ENCODE results near the gene PTPRN2.

The PTPRN2 gene

DNA sequence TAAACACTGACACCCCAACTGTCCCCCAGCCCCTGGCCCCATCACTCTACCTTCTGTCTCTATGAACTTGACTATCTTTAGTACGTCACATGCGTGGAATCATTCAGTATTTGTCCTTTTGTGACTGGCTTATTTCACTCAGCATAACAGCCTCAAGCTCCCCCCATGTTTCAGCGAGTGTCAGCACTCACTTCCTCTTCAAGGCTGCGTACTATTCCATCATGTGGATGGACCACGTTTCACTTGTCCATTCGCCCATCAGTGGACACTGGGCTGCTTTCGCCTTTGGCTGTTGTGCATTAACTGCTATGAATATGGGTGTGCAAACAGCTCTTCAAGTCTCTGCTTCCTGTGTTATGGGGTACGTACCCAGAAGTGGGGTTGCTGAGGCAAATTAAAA lies 100.7 kb downstream of the PTPRN2 start:
- DNase-seq, result no peak

DNA sequence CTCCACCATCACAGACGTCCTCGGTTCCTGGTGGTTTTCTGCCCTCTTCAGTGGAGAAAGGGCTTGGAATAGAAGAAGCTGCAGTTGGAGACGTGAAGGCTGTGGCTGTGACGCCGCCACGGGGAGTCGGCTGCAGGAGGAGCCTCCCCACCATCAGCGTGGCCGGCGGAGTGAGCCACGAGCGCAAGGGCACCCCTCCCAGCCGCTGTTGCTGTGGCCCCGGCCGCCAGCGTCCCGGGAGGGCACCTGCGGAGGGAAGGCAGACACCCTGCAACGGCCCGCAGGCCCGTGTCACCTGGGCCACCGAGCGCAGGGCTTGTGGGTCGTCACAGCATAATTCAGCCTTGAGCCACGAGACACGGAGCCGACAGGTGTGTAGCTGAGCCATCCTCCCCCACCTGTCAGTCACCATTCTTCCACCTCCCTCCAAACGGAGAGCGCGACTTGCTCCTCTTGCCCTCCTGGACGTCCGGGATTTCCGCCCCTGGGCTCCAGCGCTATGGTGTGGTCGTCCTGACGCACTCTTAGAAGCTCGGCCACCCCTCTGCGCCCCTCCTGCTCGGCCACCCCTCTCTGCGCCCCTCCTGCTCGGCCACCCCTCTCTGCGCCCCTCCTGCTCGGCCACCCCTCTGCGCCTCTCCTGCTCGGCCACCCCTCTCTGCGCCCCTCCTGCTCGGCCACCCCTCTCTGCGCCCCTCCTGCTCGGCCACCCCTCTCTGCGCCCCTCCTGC lies 102.7 kb downstream of the PTPRN2 start:
- no peak for DNase-seq

DNA sequence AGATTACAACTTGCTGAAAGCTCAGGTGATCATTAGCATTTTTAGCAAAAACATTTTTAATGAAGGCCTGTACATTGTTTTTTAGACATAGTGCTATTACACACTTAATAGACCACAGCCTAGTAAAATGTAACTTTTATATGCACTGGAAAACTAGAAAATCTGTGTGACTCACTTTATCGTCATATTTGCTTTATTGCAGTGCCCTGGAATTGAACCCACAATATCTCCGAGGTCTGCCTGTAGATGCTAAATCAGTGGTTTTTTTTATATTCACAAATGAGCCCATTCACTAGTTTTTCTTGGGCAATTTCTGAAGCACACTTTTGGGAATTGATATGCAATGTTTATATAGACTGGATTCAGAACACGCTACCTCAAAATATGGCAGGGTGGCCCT lies 105.1 kb downstream of the PTPRN2 start:
- DNase-seq, result no peak

DNA sequence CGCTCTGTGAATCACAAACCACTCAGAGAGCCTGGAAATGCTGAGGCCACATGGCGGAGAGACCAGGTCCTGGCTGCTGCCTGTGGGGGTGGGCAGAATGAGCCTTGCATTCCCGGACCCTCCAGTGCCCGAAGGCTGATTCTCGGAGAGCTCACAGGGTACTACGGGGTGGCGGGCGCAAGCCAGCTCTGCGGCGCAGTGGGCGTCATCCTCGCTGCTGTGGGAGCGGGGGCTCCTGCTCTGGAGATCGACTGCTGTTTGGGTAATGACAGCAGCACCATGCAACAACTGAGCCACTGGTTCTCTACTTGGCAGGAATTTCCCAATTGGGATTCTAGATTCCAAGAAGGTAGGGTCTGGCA lies 108.0 kb downstream of the PTPRN2 start:
- no peak for DNase-seq

DNA sequence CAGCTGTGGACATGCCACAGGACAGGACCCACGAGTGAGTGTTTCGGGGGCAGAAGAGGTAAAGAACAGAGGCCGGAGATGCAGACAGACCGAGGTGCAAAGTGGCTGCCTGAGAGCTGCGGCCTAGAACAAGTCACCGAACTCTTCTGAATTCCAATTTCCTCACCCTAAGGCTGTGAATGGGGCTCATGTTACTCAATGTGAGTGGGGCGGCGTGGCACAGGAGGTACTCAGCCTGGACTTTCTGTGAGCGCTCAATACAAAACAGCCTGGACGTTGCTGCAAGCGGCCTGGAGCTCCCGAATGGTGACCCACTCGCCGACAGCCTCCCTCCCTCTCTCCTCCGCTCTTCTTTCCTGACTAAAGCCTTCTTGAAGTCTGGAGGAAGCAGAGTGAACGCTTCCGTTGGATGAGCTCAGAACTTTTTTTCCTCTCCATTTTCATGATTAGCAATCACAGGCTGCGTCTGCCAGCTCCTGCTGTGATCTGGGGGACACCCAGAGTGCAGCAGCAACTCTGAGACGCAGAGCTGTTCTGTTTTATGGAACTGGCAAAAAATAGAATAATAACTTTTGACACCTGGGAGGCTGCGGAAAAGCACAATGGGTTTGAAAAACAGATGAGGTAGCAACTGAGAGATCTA lies 108.5 kb downstream of the PTPRN2 start:
- DNase-seq, result no peak

DNA sequence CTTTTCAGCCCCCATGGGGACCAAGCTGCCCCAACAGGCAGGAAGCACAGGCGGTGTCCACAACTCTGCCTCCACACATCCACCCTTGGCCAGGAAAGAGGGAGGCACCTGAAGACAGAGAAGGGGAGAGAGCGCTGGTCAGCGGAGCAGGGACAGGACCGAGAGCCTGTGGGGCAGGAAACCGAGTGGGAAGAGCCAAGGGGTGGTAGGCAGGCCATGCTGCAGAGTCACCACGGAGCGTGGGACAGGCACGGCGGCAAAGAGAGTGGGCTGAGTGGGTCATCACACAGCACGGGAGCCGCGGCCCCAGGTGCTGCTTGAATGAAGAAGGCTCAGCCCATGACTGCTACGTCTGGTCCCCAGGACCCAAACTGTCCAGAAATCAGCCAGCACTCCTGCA lies 109.8 kb downstream of the PTPRN2 start:
- no peak for DNase-seq

DNA sequence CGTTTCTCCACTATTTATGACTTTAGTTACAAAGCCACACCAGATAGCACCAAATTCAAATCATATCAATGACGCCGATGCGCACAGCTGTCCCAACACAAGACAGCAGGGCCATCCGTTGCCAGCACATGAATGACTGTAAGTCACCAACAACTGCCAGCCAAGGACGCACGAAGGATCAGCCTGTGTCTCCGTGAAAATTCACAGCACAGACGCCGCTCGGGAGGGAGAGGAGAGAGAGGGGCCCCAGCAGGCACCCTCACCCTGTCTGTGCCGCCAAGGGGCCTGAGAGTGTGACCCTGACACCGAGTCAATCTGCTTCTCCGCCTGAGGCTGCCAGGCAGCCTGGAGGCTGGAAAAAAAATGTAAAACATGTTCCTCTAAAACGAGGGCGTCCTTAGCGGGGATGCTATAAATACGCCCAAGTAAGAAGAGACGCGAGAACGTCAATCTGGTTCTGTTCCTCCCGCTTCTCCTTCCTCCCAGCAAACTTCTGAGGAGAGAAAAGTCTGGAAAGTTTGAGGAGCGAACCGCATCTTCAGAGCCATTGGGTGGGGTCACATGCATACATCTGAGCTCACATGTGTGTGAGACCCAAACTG lies 111.2 kb downstream of the PTPRN2 start:
- DNase-seq, result no peak

DNA sequence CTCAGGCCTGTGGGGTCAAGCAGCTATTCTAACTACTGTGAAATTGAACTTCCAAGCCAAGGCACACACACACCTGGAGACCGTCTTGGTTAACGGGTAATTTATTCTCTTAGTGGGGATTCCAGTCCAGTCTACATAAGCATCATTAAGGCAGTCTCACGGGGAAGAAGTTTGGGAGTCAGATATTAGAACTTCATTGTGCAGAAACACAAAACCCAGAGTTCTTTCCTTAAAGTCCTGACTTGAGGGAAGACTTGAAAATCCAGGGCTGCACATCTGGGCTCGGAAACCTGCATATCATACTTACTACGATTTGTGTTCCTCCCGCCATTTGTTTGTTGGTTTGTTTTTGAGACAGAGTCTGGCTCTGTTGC lies 112.0 kb downstream of the PTPRN2 start:
- no peak for DNase-seq

DNA sequence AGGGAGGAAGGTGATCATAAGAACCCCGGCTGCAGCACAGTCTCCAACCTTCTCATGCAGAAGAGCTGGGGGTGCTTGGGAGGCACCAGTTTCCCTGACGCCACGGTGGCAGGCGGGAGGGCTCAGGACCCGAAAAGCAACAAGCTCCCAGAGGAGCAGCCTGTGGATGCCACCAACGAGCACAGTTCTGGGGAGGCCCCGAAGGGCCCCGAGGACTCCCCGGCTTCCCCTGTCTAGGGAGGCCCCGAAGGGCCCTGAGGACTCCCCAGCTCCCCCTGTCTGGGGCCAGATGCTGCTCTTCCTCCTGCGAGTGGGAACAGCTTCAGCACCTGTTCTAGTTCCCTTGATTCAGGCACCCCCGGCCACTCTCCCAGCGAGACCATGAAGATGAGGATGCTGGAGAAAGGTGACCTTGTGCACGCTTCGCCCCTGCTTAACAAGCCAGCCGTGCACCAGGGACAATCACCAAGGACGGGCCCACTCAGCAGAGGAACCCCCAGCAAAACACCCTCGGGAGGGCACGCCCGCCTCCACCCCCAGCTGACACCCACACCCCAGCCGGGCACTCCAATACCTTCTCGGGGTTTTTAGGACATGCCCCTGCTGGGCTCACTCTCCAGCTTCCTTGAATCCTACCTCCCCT lies 112.5 kb downstream of the PTPRN2 start:
- DNase-seq, result no peak

DNA sequence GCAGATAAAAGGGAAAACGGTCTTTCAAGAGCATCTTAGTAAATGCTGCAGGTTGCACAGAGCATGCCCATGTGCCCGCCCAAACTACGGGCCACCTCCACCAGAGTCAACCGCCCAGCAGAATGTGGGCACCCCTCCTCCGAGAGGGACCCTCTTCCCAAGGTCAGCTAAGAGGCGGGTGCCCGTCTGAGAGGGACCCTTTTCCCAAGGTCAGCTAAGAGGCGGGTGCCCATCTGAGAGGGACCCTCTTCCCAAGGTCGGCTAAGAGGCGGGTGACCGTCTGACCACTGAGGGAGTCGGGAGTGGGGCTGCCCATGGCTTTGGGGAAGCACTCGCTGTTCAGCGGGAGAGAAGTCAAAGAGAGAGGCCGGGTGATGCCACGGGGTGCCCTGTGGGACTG lies 113.1 kb downstream of the PTPRN2 start:
- DNase-seq, result no peak

DNA sequence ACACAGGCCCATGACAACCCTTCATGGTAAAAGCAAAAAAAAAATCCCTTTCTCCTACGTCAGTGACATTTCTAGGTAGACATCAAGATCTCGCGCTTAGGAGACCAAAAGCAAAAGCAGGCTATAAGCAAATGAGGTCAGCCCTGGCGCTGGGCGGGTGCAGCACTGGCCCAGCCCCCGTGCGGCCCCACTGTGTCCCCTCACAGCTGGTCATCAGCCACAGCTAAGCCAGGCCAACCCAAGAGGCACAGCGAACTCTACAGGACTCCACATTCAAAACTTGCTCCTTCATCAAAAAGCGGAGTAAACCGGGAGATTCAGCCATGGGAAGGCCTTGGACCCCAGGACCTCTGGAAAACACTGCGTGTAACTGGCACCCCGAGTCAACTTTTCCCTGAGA lies 113.7 kb downstream of the PTPRN2 start:
- DNase-seq, result no peak

DNA sequence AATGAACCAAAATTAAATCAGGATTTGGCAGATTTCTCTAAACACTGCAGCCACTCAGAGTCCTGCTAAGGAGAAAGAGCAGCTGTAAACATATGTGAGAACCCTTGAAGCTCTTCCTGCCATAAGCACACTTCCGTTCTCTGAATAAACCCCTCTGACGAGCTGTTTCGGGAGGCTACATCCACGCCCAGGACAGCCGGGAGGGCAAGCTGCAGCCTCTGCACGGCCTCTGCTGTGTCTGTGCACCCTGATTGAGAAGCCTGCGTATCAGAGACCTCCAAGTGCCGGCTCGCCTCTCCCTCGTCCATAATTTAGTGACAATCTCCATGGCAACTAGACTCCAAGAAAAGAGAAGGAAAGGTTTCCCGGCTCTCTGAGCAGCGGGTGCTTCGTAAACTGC lies 114.4 kb downstream of the PTPRN2 start:
- DNase-seq, result no peak

DNA sequence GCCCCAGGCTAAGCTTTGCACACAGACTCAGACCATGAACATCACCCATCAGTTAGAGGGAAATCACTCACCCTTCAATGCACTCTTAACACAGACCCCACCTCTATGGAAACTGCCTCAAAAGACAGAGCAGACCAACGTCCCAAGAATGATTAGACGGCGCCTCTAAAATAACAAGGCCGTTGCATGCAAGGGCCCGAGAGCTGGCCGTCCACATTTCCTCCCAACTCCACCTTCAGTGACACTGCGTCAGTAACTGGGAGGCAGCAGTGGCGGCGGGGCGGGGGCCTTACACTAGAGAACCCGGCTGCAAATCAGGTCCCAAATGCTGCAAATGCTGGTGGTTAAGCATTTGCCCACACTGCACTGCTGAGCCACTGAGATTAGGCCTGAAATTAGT lies 115.0 kb downstream of the PTPRN2 start:
- DNase-seq, result no peak

DNA sequence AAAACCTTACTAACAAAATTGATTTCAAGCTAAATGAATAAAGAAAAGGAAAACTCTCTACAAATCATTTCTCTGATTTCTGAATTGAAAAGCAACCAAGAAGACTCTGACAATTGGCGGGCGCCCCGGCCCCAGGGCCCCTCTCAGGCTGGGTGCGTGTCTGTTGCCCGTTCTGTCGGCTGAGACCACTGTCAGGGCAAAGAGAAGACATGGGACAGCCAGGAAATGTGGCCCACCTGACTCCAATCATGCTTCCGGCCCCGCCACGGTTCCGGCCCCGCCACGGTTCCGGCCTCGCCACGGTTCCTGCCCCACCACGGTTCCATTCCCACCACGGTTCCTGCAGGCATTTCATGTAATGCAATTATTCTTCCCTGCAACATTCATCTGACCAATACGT lies 115.9 kb downstream of the PTPRN2 start:
- no peak for DNase-seq

DNA sequence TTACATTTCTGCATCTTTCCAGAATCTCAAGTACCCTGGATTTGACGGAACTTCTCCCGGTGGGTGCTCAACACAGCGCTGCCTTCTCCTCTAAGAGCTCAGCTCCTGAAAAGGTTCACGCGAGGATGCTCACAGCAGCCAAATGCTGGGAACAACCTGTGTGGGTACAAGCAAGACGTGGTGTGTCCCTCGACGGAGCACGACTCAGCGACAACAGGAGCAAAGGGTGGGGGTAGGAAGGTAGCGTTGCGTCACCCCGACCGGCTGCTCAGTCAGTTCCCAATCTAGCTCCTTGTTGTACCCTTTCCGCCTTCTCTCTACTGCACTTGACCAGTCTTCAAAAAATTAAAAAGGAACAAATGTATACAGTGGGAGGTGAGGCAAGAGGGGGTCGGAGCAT lies 117.3 kb downstream of the PTPRN2 start:
- no peak for DNase-seq

DNA sequence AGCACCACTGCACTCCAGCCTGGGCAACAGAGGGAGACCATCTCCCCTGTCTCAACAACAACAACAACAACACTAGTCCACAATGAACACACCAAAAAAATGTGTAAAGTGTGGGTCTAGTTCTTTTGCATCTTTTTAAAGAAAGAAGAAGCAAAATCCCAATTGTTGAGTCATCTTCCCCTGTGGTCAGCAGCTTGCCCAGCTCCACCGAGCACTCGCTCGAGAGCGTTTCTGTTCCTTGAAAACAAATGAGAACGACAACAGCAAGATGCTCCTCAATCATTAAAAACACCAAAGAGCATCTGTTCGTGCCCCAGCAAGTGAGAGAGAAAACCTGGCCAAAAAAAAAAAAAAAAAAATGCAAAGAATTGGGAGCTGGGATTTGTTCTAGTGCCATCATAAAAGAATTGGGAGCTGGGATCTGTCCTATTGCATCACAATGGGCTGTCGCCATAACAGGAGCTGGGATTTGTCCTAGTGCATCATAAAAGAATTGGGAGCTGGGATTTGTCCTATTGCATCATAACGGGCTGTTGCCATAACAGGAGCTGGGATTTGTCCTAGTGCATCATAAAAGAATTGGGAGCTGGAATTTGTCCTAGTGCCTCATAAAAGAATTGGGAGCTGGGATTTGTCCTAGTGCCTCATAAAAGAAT lies 118.1 kb downstream of the PTPRN2 start:
- no peak for DNase-seq

DNA sequence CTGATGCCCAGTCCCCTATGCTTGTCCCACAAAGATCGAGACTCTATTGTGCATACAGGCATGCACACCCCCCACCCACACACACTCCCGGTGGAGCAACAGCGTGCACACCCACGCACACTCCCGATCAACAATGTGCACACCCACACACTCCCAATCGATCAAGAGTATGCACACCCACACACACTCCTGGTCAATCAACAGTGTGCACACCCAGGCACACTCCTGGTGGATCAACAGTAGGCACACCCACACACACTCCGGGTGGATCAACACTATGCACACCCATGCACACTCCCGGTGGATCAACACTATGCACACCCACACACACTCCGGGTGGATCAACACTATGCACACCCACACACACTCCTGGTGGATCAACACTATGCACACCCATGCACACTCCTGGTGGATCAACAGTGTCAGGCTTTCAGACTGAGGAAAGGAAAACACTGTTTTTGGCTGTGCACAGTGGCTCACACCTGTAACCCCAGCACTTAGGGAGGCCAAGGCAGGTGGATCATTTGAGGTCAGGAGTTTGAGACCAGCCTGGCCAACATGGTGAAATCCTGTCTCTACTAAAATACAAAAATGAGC lies 118.8 kb downstream of the PTPRN2 start:
- DNase-seq, result no peak

DNA sequence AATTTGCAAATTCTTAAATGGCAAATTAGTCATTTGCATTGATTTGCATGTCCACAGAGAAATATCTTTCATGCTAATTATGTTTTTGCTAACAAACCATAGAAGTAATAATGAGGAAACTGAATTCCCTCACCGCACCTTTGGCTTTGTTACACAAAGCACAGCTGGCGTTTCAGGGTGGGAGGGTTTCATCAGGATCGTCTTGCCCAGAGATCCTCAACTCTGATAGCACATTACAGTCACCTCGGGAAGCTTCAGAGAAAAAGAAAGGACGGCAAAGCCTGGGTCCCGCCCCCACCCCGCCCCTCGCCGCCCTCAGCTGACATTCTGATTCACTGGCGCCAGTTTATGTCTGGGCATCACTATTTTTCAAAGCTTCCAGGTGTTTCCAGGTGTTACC lies 119.4 kb downstream of the PTPRN2 start:
- DNase-seq, result no peak

DNA sequence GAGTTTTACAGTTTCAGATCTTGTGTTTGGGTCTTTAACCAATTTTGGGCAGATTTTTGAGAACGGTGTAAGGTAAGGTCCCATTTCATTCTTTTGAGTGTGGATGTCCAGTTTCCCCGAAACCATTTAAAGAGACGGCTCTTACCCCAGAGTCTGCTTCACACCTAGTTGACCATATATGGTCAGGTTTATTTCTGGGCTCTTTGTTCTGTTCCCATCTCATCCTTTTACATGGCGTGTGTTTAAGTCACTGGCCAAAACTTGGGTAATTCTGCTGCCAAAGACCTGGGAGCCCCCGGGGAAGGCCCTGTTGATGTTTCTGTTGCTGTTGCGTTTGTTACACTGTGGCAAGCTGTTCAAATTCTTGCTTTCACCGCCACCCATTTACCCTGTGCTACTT lies 120.1 kb downstream of the PTPRN2 start:
- DNase-seq, result no peak

DNA sequence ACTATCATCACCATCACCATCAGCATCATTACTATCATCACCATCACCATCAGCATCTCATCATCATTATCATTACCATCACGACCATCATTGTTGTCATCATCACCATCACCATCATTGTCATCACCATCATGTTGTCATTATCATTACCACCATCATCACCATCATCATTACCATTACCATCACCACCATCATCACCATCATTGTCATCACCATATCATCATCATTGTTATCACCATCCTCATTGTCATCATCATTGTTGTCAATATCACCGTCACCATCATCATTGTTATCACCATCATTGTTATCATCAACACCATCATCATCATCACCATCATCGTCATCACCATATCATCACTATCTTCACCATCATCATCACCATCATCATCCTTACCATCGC lies 124.3 kb downstream of the PTPRN2 start:
- no peak for DNase-seq

DNA sequence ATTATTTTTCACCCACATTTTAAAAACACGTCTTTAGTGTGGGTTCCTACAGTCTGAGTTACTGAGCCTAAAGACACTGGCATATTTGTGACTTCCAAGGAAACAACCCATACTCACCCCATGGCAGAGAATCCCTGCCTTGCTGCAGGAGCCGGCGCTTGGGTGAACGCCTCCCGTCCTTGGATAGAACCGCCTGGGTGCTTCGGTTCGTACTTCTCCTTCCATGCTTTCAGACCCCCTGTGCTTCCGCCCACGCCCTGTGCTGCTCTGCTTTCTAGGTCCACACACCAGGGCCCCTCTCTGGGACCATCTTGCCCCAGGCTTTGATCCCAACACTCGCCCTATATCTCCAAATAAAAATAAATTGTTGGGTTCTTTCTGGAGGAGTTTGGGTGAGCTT lies 125.8 kb downstream of the PTPRN2 start:
- no peak for DNase-seq

DNA sequence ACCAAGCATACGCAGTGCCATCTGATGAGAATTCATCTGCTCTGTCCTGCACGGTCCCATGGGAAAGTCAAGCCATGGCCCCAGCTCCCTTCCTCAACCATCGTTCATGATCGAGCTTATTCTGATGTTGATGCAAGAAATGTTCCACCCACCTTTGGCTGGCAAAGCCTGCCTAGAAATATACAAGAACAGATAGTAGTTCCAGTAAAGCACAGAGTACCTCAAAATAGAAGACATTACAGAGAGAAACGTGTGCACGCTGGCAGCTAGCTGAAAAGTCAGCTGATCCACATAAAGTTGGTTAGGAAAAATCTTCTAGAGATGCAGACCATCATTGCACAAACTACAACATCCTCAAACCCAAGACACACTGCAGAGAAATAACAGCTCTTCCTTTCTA lies 127.0 kb downstream of the PTPRN2 start:
- DNase-seq, result no peak

DNA sequence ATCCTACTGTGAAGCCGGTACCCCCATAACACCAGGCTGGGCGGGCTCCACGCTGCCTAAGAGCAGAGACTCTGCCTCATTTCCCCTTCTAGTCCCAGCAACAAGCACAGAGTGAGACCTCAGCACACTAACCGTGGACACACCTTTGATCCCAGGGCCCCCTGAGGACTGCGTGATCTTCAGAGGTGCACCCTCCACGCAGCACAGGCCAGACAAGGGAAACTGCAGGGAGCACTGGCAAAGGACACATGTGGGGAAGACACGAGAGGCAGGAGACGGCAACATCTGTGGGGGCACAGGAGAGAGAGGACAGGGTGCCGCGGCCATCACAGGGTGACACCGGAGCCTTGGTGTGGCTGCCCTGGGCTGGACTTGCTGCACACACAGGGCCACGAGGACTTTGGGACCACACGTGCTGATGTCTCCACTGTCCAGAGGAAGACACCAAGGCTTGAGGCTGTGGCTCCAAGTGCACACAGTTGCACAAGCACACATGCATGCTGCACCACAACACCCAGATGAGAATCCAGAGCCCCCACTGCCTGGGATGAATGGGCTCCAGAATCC lies 128.8 kb downstream of the PTPRN2 start:
- no peak for DNase-seq
